ENCODE measurements around the gene NELL1.

DNA sequence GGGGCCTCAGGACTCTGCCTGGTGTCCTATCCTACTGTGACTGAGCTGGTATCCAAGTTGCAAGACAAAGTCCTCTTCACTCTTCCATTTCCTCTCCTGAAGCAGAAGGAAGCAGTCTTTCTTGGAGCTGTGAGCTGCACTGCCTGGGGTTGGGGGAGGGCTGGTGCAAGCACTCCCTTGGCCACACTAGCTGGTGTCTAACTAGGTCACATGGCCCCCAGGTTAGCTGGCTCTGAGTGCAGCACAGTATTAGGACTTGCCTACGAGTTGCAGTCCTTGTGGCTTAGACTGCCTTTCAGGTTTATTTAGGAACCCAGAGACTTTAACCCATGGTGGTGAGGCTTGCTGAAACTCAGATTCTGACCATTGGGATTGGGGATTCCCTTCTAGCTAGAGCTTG is 138.9 kb downstream of the NELL1 start:
- TF ChIP-seq, protein P1, sequence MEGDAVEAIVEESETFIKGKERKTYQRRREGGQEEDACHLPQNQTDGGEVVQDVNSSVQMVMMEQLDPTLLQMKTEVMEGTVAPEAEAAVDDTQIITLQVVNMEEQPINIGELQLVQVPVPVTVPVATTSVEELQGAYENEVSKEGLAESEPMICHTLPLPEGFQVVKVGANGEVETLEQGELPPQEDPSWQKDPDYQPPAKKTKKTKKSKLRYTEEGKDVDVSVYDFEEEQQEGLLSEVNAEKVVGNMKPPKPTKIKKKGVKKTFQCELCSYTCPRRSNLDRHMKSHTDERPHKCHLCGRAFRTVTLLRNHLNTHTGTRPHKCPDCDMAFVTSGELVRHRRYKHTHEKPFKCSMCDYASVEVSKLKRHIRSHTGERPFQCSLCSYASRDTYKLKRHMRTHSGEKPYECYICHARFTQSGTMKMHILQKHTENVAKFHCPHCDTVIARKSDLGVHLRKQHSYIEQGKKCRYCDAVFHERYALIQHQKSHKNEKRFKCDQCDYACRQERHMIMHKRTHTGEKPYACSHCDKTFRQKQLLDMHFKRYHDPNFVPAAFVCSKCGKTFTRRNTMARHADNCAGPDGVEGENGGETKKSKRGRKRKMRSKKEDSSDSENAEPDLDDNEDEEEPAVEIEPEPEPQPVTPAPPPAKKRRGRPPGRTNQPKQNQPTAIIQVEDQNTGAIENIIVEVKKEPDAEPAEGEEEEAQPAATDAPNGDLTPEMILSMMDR (IDR thresholded peaks at IDR 0.05; ENCODE audit: insufficient read depth, low read depth, low read length) = no peak
- no peak for TF ChIP-seq EZH2 (IDR thresholded peaks at IDR 0.05; ENCODE audit: insufficient read depth, low read length)

All from astrocyte (in vitro differentiated cells and primary cell).